HT1080 (cell line): ENCODE data around the gene SULT1B1. TPM values are rescaled to one million over a fixed set of nuclear protein-coding genes. Genes with fewer than 3 reads are reported as not detected.
"Not testable (repeated sequence)": the region's sequence is repeated elsewhere in the genome, so short reads cannot be mapped to it uniquely, and the experiment has no call there.

Experiments used
- DNase-seq: peaks from one replicate; pipeline ENCODE4 v3.0.0-alpha.2; 2015; ENCODE audit warnings: low read depth
- polyA plus RNA-seq, 2 experiments: library from polyadenylated mRNA; depleted of rRNA; stranded (reverse); fragments of >200 nt; gene quantifications; 2 replicates each; pipeline ENCODE4 v1.2.3, GENCODE V29; 2015
- total RNA-seq: library from RNA; depleted of rRNA; stranded (reverse); fragments of >200 nt; shearing (Covaris generic); gene quantifications from 2 replicates; pipeline ENCODE4 v1.2.3, GENCODE V29; 2014; rRNA removed

The SULT1B1 gene
- total RNA-seq, result 0.19 and 0.27 TPM in 2 replicates
- 0.20 and 0.55 TPM in 2 replicates for polyA plus RNA-seq (2015; cell fraction: cytosol; rRNA removed)
- 0.31 and 0.79 TPM in 2 replicates for polyA plus RNA-seq (2015; cell fraction: nucleus; rRNA removed)

- peak; percentile 46 for DNase-seq
These were observed at the start of gene SULT1B1 for GRCh38 chr4:69760455-69760854. Gene SULT1B1 (minus strand): TSS chr4:69760620. CDS start chr4:69755217, 5,403 bp downstream.

GRCh38 chr4:69800599-69800998 is 40.2 kb upstream of the SULT1B1 start:
- DNase-seq, result peak; percentile 12

- DNase-seq, result no peak
These were observed 38.9 kb upstream of the SULT1B1 start for GRCh38 chr4:69799337-69799736.

- DNase-seq, result no peak
These were observed 33.3 kb upstream of the SULT1B1 start for GRCh38 chr4:69793732-69794131.

- DNase-seq, result peak; percentile 89
These were observed 27.5 kb upstream of the SULT1B1 start for GRCh38 chr4:69787879-69788278.

- DNase-seq, result no peak
These were observed 26.1 kb upstream of the SULT1B1 start for GRCh38 chr4:69786547-69786946.

GRCh38 chr4:69785211-69785831 is 24.9 kb upstream of the SULT1B1 start:
- DNase-seq, result no peak

GRCh38 chr4:69782651-69783310 is 22.4 kb upstream of the SULT1B1 start:
- DNase-seq, result no peak

GRCh38 chr4:69781458-69782418 is 21.3 kb upstream of the SULT1B1 start:
- no peak for DNase-seq

- no peak for DNase-seq
These were observed 19.7 kb upstream of the SULT1B1 start for GRCh38 chr4:69780141-69780540.

- DNase-seq, result no peak
These were observed 16.3 kb upstream of the SULT1B1 start for GRCh38 chr4:69776696-69777095.

GRCh38 chr4:69775321-69775867 is 15.0 kb upstream of the SULT1B1 start:
- no peak for DNase-seq

GRCh38 chr4:69773484-69773883 is 13.1 kb upstream of the SULT1B1 start:
- no peak for DNase-seq

GRCh38 chr4:69768554-69768953 is 8.1 kb upstream of the SULT1B1 start:
- not testable (repeated sequence) for DNase-seq

GRCh38 chr4:69765751-69766150 is 5.3 kb upstream of the SULT1B1 start:
- DNase-seq, result no peak

GRCh38 chr4:69764311-69764710 is 3.9 kb upstream of the SULT1B1 start:
- no peak for DNase-seq

- DNase-seq, result no peak
These were observed 2.8 kb upstream of the SULT1B1 start for GRCh38 chr4:69763233-69763632.

- DNase-seq, result no peak
These were observed 1.2 kb downstream of the SULT1B1 start for GRCh38 chr4:69759189-69759604.

GRCh38 chr4:69757464-69757863 is 3.0 kb downstream of the SULT1B1 start:
- DNase-seq, result no peak

- DNase-seq, result no peak
These were observed 5.4 kb downstream of the SULT1B1 start for GRCh38 chr4:69754926-69755580.

- no peak for DNase-seq
These were observed 6.7 kb downstream of the SULT1B1 start for GRCh38 chr4:69753686-69754085.
